ENCODE data around the gene PNKP. TPM values are rescaled to one million over a fixed set of nuclear protein-coding genes. Genes with fewer than 3 reads are reported as not detected.

PNKP gene
- total and polyA plus RNA-seq, 9 donors = 20.2 to 41.7 (median 32.5) TPM

DNA sequence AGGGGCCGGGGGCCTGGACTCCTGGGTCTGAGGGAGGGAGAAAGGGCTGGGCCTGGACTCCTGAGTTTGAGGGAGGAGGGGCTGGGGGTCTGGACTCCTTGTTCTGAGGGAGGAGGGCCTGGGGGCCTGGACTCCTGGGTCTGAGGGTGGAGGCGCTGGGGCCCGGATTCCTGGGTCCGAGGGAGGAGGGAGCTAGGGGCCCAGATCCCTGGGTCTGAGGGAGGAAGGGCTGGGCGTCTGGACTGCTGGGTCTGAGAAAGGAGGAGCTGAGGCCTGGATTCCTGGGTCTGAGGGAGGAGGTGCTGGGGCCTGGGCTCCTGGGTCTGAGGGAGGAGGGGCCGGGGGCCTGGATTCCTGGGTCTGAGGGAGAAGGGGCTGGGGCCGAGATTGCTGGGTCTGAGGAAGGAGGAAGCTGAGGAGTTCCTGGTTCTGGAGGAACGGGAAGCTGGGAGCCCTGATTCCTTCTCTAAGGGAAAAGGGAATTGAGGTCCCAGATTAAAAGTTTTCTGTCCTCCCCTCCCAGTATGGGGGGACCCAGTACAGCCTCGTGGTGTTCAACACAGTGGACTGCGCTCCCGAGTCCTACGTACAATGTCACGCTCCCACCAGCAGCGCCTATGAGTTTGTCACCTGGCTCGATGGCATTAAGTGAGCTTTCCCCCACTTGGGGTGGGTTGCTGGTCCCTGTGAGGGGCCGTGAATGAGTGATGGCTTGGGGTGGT lies 48.6 kb downstream of the PNKP start:
- Histone ChIP-seq H3K4me3 (ENCODE audit: low read length) (peak overlapping the region; percentile 71), H3K27me3 (ENCODE audit: control insufficient read depth, insufficient read depth, low read length) (no peaks in the 10 kb centered on the region), H3K36me3 (ENCODE audit: control insufficient read depth, insufficient read depth, low read length) (peaks cover 14% of the 10 kb centered on the region), H3K27ac (ENCODE audit: low read length) (peak overlapping the region; percentile 99), H3K4me1 (ENCODE audit: control insufficient read depth, insufficient read depth, low read length) (peaks cover 18% of the 10 kb centered on the region), H3K9me3 (replicated peaks; ENCODE audit: control insufficient read depth, low read depth, low read length) (no peaks in the 10 kb centered on the region)
- WGBS (ENCODE audit: insufficient coverage) = 24% methylated on average over 14 of the region's 16 CpGs
- no peak for DNase-seq

DNA sequence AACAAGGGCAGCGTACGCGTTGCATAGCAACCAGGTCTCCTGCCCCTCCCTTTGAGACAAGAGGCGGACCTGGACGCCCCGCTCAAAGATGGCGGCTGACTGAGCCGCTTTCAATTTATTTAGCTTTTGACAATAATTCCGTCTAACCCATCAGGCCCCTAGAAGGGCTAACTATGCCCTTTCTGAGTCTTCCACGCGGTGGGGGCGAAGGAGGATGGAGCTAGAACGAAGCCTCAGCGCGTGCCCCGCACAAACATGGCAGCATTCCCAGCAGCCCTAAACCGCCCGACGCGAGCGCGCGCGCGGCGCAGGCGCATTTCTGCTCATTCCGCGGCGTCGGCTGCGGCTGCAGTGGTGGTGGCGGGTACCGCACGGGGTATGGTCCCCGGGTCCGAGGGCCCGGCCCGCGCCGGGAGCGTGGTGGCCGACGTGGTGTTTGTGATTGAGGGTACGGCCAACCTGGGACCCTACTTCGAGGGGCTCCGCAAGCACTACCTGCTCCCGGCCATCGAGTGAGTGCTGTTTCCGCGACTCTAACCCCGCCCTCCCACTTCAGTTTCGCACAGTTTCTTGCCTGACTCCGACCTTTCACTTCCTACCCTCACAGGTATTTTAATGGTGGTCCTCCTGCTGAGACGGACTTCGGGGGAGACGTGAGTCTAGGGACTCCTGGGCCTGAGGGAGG lies 49.3 kb downstream of the PNKP start, which contains the start of gene MED25:
TSS of gene MED25 (plus strand) at position 326 of the 685 bp plus-strand sequence. CDS start at position 379, 53 bp downstream.
- Histone ChIP-seq H3K4me1 (ENCODE audit: control insufficient read depth, insufficient read depth, low read length) (peaks cover 18% of the 10 kb centered on the region), H3K4me3 (ENCODE audit: low read length) (peak within 1 kb of the TSS; percentile 71), H3K27me3 (ENCODE audit: control insufficient read depth, insufficient read depth, low read length) (no peaks in the 10 kb centered on the region), H3K27ac (ENCODE audit: low read length) (peak within 1 kb of the TSS; percentile 99), H3K36me3 (ENCODE audit: control insufficient read depth, insufficient read depth, low read length) (peaks cover 7% of the 10 kb centered on the region), H3K9me3 (replicated peaks; ENCODE audit: control insufficient read depth, low read depth, low read length) (no peaks in the 10 kb centered on the region)
- WGBS (ENCODE audit: insufficient coverage) = under 1% methylated on average over 34 of the region's 57 CpGs
- DNase-seq = peak; percentile 94

DNA sequence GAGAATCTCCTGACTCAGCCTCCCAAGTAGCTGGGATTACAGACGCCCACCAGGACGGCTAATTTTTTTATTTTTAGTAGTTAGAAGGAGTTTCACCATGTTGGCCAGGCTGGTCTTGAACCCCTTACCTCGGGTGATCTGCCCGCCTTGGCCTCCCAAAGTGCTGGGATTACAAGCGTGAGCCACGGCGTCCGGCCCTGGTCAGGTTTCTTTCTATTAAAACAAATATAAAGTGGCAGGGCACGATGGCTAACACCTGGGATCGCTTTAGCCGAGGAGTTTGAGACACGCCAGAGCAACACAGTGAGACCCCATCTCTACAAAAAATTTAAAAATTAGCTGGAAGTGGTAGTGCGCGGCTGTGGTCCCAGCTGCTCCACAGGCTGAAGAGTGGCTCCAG lies 50.8 kb downstream of the PNKP start:
- Histone ChIP-seq H3K4me3 (ENCODE audit: low read length) (no peak overlapping the region), H3K36me3 (ENCODE audit: control insufficient read depth, insufficient read depth, low read length) (peaks cover 6% of the 10 kb centered on the region), H3K9me3 (replicated peaks; ENCODE audit: control insufficient read depth, low read depth, low read length) (no peaks in the 10 kb centered on the region), H3K27ac (ENCODE audit: low read length) (peak overlapping the region; percentile 99), H3K4me1 (ENCODE audit: control insufficient read depth, insufficient read depth, low read length) (peaks cover 29% of the 10 kb centered on the region), H3K27me3 (ENCODE audit: control insufficient read depth, insufficient read depth, low read length) (no peaks in the 10 kb centered on the region)
- no peak for DNase-seq
- 41% methylated on average over 7 of the region's 14 CpGs for WGBS (ENCODE audit: insufficient coverage)

DNA sequence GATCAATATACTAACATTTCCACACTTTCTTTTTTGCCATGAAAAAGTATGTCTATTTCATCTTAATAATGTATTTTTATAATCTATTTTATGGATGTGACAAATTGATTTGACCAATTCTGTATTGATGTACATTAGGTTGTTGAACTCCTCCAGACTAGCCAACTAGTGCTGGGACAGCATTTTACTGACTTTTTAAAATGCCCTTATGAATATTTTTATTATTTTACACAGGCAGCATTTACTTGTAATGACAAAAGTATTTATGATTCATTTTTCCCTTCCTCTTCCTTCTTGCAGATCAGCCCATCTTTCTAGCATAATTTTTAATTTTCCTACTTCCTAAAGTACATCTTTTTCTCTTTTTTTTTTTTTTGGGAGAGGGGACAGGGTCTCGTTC lies 53.4 kb downstream of the PNKP start:
- H3K27me3 ChIP-seq (ENCODE audit: control insufficient read depth, insufficient read depth, low read length) = no peaks in the 10 kb centered on the region
- peaks cover 34% of the 10 kb centered on the region for H3K4me1 ChIP-seq (ENCODE audit: control insufficient read depth, insufficient read depth, low read length)
- WGBS (ENCODE audit: insufficient coverage) = no CpG with 5 or more reads among the region's 1 CpG

DNA sequence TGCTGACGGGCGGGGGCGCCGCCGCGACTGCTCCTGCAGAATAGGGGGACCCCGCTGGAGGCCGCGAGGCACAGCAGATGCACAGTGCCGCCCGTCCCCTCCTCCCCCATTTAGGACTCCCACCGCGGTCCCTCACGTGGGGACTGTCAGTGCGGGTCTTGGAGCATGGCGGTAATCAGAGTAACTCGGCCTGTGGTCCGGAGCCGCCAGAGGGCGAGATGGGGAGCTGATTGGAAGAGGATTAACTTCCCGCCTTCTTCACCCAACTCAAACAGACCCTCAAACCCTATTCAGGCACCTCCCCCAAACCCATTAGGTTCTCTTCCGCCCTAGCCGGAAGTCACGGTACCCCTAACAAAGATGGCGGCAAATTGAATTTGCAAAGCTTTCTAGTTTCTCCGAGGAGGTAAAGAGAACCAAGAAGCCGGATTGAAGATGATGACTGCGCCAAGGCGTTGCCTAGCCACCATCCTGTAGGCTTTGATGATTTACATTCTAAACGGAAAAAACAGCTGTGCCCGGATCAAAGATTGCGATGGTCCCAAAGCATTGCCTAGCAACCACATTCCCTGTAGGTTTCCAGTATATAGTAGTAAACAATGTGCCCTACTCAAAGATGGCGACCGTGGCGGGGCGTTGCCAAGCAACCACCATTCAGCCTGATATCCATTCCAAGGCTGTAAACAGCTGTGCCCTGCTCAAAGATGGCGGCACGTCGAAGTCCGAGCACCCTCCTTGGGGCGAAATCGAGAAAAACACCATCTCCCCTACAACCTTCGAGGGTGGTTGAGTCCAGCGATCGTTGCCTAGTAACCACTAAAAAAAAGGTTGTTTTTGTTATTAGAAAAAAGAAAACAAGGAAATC lies 54.1 kb downstream of the PNKP start, which contains the start of gene FUZ:
TSS of gene FUZ (minus strand) at position 296 of the 865 bp plus-strand sequence. CDS start at position 110, 186 bp downstream.
- peaks cover 35% of the 10 kb centered on the region for H3K4me1 ChIP-seq (ENCODE audit: control insufficient read depth, insufficient read depth, low read length)
- under 1% methylated on average over 18 of the region's 45 CpGs for WGBS (ENCODE audit: insufficient coverage)
- H3K36me3 ChIP-seq (ENCODE audit: control insufficient read depth, insufficient read depth, low read length) = no peaks in the 10 kb centered on the region
- H3K27ac ChIP-seq (ENCODE audit: low read length) = peak within 1 kb of the TSS; percentile 99
- no peaks in the 10 kb centered on the region for H3K27me3 ChIP-seq (ENCODE audit: control insufficient read depth, insufficient read depth, low read length)
- peak within 1 kb of the TSS; percentile 86 for H3K4me3 ChIP-seq (ENCODE audit: low read length)
- DNase-seq = peak; percentile 100
- H3K9me3 ChIP-seq (replicated peaks; ENCODE audit: control insufficient read depth, low read depth, low read length) = no peaks in the 10 kb centered on the region

More for the DNA sequence above, 53.4 kb downstream of the PNKP start:
- H3K27ac ChIP-seq (ENCODE audit: low read length) = peak overlapping the region; percentile 99
- H3K4me3 ChIP-seq (ENCODE audit: low read length) = peak overlapping the region; percentile 86
- H3K36me3 ChIP-seq (ENCODE audit: control insufficient read depth, insufficient read depth, low read length) = no peaks in the 10 kb centered on the region
- peak; percentile 25 for DNase-seq
- H3K9me3 ChIP-seq (replicated peaks; ENCODE audit: control insufficient read depth, low read depth, low read length) = no peaks in the 10 kb centered on the region

DNA sequence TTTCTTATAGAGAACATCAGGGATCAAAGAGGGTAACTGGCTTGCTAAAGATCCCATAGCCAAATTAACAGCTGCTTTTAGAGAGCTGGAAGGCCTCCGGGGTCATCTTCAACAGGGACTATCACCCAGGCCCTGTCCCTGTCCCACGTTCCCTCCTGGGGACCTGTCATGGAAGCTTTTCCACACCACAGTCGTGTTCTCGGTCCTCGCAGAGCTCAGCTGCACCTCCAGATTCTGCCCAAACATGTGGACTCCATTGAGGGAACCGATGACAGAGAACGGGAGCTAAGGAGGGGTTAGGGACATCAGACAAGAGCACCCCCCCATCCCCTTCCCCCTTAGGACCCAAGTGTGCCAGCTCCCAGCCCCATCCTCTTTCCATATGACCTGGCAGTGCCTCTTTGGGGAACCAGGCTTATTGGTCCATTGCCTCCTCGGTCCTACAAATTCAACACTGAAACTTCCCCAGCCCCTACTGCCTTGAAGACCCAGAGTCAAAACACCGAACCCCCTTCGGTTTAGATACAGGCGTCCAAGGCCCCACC lies 54.9 kb downstream of the PNKP start:
- no peaks in the 10 kb centered on the region for H3K36me3 ChIP-seq (ENCODE audit: control insufficient read depth, insufficient read depth, low read length)
- WGBS (ENCODE audit: insufficient coverage) = 29% methylated on average over 8 of the region's 11 CpGs
- H3K9me3 ChIP-seq (replicated peaks; ENCODE audit: control insufficient read depth, low read depth, low read length) = no peaks in the 10 kb centered on the region
- peak overlapping the region; percentile 86 for H3K4me3 ChIP-seq (ENCODE audit: low read length)
- peak overlapping the region; percentile 99 for H3K27ac ChIP-seq (ENCODE audit: low read length)
- H3K27me3 ChIP-seq (ENCODE audit: control insufficient read depth, insufficient read depth, low read length) = no peaks in the 10 kb centered on the region
- no peak for DNase-seq
- peaks cover 35% of the 10 kb centered on the region for H3K4me1 ChIP-seq (ENCODE audit: control insufficient read depth, insufficient read depth, low read length)

DNA sequence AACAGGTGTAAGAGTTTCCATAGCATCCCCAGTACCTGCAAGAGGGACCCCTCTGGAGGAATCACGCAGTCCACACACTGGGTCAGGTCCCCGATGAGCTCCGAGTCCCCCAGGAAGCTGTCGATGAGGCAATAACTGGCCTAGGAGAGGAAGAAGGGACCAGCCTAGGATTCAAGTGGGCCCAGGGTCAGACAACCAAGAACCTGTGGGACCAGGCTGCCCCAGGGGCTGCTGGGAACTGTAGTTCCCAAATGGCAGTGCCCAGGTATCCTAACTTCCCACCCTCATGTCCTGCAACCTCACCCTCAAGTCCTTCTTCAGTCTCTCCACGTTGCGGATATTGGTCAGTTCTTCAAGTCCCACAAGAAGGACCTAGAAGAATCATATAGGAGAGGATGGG lies 56.0 kb downstream of the PNKP start:
- no peaks in the 10 kb centered on the region for H3K27me3 ChIP-seq (ENCODE audit: control insufficient read depth, insufficient read depth, low read length)
- DNase-seq = peak; percentile 20
- no peak overlapping the region for H3K4me3 ChIP-seq (ENCODE audit: low read length)
- H3K27ac ChIP-seq (ENCODE audit: low read length) = no peak overlapping the region
- no peaks in the 10 kb centered on the region for H3K9me3 ChIP-seq (replicated peaks; ENCODE audit: control insufficient read depth, low read depth, low read length)
- WGBS (ENCODE audit: insufficient coverage) = 95% methylated on average over 5 of the region's 6 CpGs
- peaks cover 11% of the 10 kb centered on the region for H3K36me3 ChIP-seq (ENCODE audit: control insufficient read depth, insufficient read depth, low read length)
- H3K4me1 ChIP-seq (ENCODE audit: control insufficient read depth, insufficient read depth, low read length) = peaks cover 29% of the 10 kb centered on the region

Other genes with a start within 250 kb of the PNKP start
- gene RRAS, start 227.4 kb downstream of the PNKP start, total RNA-seq = 15.3 TPM
- 10 to 100 TPM; 26.7 to 36.4 (median 31.6) TPM for gene RRAS, start 227.4 kb downstream of the PNKP start, polyA plus RNA-seq (ENCODE audit: insufficient read depth in 1 of 8, insufficient read length in 8 of 8, low replicate concordance in 1 of 8)
- 6.8 TPM for gene SCAF1, start 225.4 kb downstream of the PNKP start, total RNA-seq
- gene SCAF1, start 225.4 kb downstream of the PNKP start, polyA plus RNA-seq (ENCODE audit: insufficient read depth in 1 of 8, insufficient read length in 8 of 8, low replicate concordance in 1 of 8) = 10 to 100 TPM; 25.6 to 36.9 (median 33.5) TPM
- 34.5 TPM for gene IRF3, start 201.7 kb downstream of the PNKP start, total RNA-seq
- gene IRF3, start 201.7 kb downstream of the PNKP start, polyA plus RNA-seq (ENCODE audit: insufficient read depth in 1 of 8, insufficient read length in 8 of 8, low replicate concordance in 1 of 8) = 10 to 100 TPM; 29.2 to 47.9 (median 39.4) TPM
- 10.9 TPM for gene BCL2L12, start 201.6 kb downstream of the PNKP start, total RNA-seq
- 10 to 100 TPM; 26.6 to 39.6 (median 31.2) TPM for gene BCL2L12, start 201.6 kb downstream of the PNKP start, polyA plus RNA-seq (ENCODE audit: insufficient read depth in 1 of 8, insufficient read length in 8 of 8, low replicate concordance in 1 of 8)
- 228 TPM for gene PRMT1, start 190.3 kb downstream of the PNKP start, total RNA-seq
- 100 to 1,000 TPM; 186 to 229 (median 205) TPM for gene PRMT1, start 190.3 kb downstream of the PNKP start, polyA plus RNA-seq (ENCODE audit: insufficient read depth in 1 of 8, insufficient read length in 8 of 8, low replicate concordance in 1 of 8)
- gene ADM5, start 178.0 kb downstream of the PNKP start, total RNA-seq = 0.89 TPM
- 1 to 10 TPM in 6 of 8 donors, under 1 TPM in 2; 0.63 to 1.8 (median 1.2) TPM for gene ADM5, start 178.0 kb downstream of the PNKP start, polyA plus RNA-seq (ENCODE audit: insufficient read depth in 1 of 8, insufficient read length in 8 of 8, low replicate concordance in 1 of 8)
- gene CPT1C, start 176.5 kb downstream of the PNKP start, total RNA-seq = 5.4 TPM
- 10 to 100 TPM in 7 of 8 donors, 1 to 10 TPM in 1; 8.1 to 16.0 (median 11.6) TPM for gene CPT1C, start 176.5 kb downstream of the PNKP start, polyA plus RNA-seq (ENCODE audit: insufficient read depth in 1 of 8, insufficient read length in 8 of 8, low replicate concordance in 1 of 8)
- gene TSKS, start 104.3 kb downstream of the PNKP start, total RNA-seq = 0.84 TPM
- 1 to 10 TPM in 2 of 8 donors, under 1 TPM in 6; 0.24 to 1.8 (median 0.67) TPM for gene TSKS, start 104.3 kb downstream of the PNKP start, polyA plus RNA-seq (ENCODE audit: insufficient read depth in 1 of 8, insufficient read length in 8 of 8, low replicate concordance in 1 of 8)
- 31.3 TPM for gene AP2A1, start 100.6 kb downstream of the PNKP start, total RNA-seq
- 10 to 100 TPM; 52.9 to 76.9 (median 65.2) TPM for gene AP2A1, start 100.6 kb downstream of the PNKP start, polyA plus RNA-seq (ENCODE audit: insufficient read depth in 1 of 8, insufficient read length in 8 of 8, low replicate concordance in 1 of 8)
- 14.6 TPM for gene FUZ, start 54.3 kb downstream of the PNKP start, total RNA-seq
- 10 to 100 TPM; 15.8 to 23.8 (median 17.9) TPM for gene FUZ, start 54.3 kb downstream of the PNKP start, polyA plus RNA-seq (ENCODE audit: insufficient read depth in 1 of 8, insufficient read length in 8 of 8, low replicate concordance in 1 of 8)
- 9.6 TPM for gene MED25, start 49.3 kb downstream of the PNKP start, total RNA-seq
- 10 to 100 TPM; 24.9 to 41.0 (median 34.5) TPM for gene MED25, start 49.3 kb downstream of the PNKP start, polyA plus RNA-seq (ENCODE audit: insufficient read depth in 1 of 8, insufficient read length in 8 of 8, low replicate concordance in 1 of 8)
- gene PTOV1, start 16.4 kb downstream of the PNKP start, total RNA-seq = 140 TPM
- gene PTOV1, start 16.4 kb downstream of the PNKP start, polyA plus RNA-seq (ENCODE audit: insufficient read depth in 1 of 8, insufficient read length in 8 of 8, low replicate concordance in 1 of 8) = 100 to 1,000 TPM; 173 to 239 (median 224) TPM
- 6.7 TPM for gene AKT1S1, start 9.8 kb upstream of the PNKP start, total RNA-seq
- gene AKT1S1, start 9.8 kb upstream of the PNKP start, polyA plus RNA-seq (ENCODE audit: insufficient read depth in 1 of 8, insufficient read length in 8 of 8, low replicate concordance in 1 of 8) = 10 to 100 TPM; 35.5 to 42.3 (median 40.3) TPM
- 5.1 TPM for gene TBC1D17, start 10.1 kb upstream of the PNKP start, total RNA-seq
- gene TBC1D17, start 10.1 kb upstream of the PNKP start, polyA plus RNA-seq (ENCODE audit: insufficient read depth in 1 of 8, insufficient read length in 8 of 8, low replicate concordance in 1 of 8) = 10 to 100 TPM; 28.8 to 41.7 (median 37.9) TPM
- 0.53 TPM for gene IL4I1, start 29.3 kb upstream of the PNKP start, total RNA-seq
- 1 to 10 TPM in 5 of 8 donors, under 1 TPM in 3; 0.58 to 1.2 (median 1.0) TPM for gene IL4I1, start 29.3 kb upstream of the PNKP start, polyA plus RNA-seq (ENCODE audit: insufficient read depth in 1 of 8, insufficient read length in 8 of 8, low replicate concordance in 1 of 8)
- 9.0 TPM for gene ATF5, start 61.6 kb upstream of the PNKP start, total RNA-seq
- gene ATF5, start 61.6 kb upstream of the PNKP start, polyA plus RNA-seq (ENCODE audit: insufficient read depth in 1 of 8, insufficient read length in 8 of 8, low replicate concordance in 1 of 8) = 10 to 100 TPM; 18.7 to 37.1 (median 27.3) TPM
- 37.6 TPM for gene NUP62, start 61.9 kb upstream of the PNKP start, total RNA-seq
- gene NUP62, start 61.9 kb upstream of the PNKP start, polyA plus RNA-seq (ENCODE audit: insufficient read depth in 1 of 8, insufficient read length in 8 of 8, low replicate concordance in 1 of 8) = 10 to 100 TPM; 47.8 to 61.9 (median 52.8) TPM
- gene SIGLEC11, start 93.6 kb upstream of the PNKP start, total RNA-seq = 1.2 TPM
- 1 to 10 TPM in 2 of 8 donors, under 1 TPM in 6; 0.57 to 1.4 (median 0.79) TPM for gene SIGLEC11, start 93.6 kb upstream of the PNKP start, polyA plus RNA-seq (ENCODE audit: insufficient read depth in 1 of 8, insufficient read length in 8 of 8, low replicate concordance in 1 of 8)
- gene VRK3, start 157.8 kb upstream of the PNKP start, total RNA-seq = 18.8 TPM
- 10 to 100 TPM; 17.5 to 24.6 (median 18.6) TPM for gene VRK3, start 157.8 kb upstream of the PNKP start, polyA plus RNA-seq (ENCODE audit: insufficient read depth in 1 of 8, insufficient read length in 8 of 8, low replicate concordance in 1 of 8)
- gene ZNF473, start 158.4 kb upstream of the PNKP start, total RNA-seq = 8.2 TPM
- gene ZNF473, start 158.4 kb upstream of the PNKP start, polyA plus RNA-seq (ENCODE audit: insufficient read depth in 1 of 8, insufficient read length in 8 of 8, low replicate concordance in 1 of 8) = 1 to 10 TPM; 5.4 to 8.6 (median 7.1) TPM

Measured in muscle of leg (tissue), 11 donors.